H1 (cell line): ENCODE measurements around the gene AHRR. TPM values are rescaled to one million over a fixed set of nuclear protein-coding genes. Genes with fewer than 3 reads are reported as not detected.

Source experiments
- CTCF ChIA-PET: fragments of 300-600 bp; sonication (Branson Sonifier 250); formaldehyde crosslinking; loops from one replicate; lab custom pipeline; 2021; ENCODE audit not compliant: partially characterized antibody; lab: Charles Lee
- POLR2A ChIA-PET: fragments of 300-600 bp; sonication (Branson Sonifier 250); formaldehyde crosslinking; loops from one replicate; lab custom pipeline; 2021; ENCODE audit warnings: inconsistent platforms; ENCODE audit not compliant: partially characterized antibody; lab: Charles Lee
- DNase-seq, 2 experiments: peaks; one replicate each; pipeline versions ENCODE4 v3.0.0 to v3.0.0-alpha.2; 2010 to 2022; ENCODE audit warnings: low spot score in 2 of 2, low read depth in 1 of 2, mixed read lengths in 1 of 2
- FAIRE-seq: peaks from 2 replicates; lab custom pipeline; 2011; peaks lifted over from hg19 to GRCh38; lab: Jason Lieb, UNC
- H2AFZ ChIP-seq: 2 replicates; pipeline ENCODE4 v1.8.1; 2012; ENCODE audit warnings: low read length, inconsistent platforms
- H2AK5ac ChIP-seq: 2 replicates; pipeline ENCODE4 v1.6.1; 2013; ENCODE audit warnings: low read depth, low read length
- H2BK120ac ChIP-seq: replicated peaks from 2 replicates; pipeline ENCODE3; 2013; ENCODE audit warnings: low read depth, low read length, inconsistent platforms
- H2BK12ac ChIP-seq: 2 replicates; pipeline ENCODE4 v1.6.1; 2013; ENCODE audit warnings: low read depth, low read length
- H2BK15ac ChIP-seq: 2 replicates; pipeline ENCODE4 v1.6.1; 2013; ENCODE audit warnings: low read length
- H2BK20ac ChIP-seq: 2 replicates; pipeline ENCODE4 v1.6.1; 2013; ENCODE audit warnings: low read length
- H2BK5ac ChIP-seq: 2 replicates; pipeline ENCODE4 v1.6.1; 2013; ENCODE audit warnings: low read depth, low read length
- H3K14ac ChIP-seq: 2 replicates; pipeline ENCODE4 v1.6.1; 2013; ENCODE audit warnings: inconsistent platforms; ENCODE audit not compliant: insufficient read length
- H3K18ac ChIP-seq: 2 replicates; pipeline ENCODE4 v1.6.1; 2013; ENCODE audit warnings: low read length; ENCODE audit errors: extremely low read depth
- H3K23ac ChIP-seq: 2 replicates; pipeline ENCODE4 v1.6.1; 2013; ENCODE audit warnings: inconsistent platforms; ENCODE audit not compliant: insufficient read length
- H3K23me2 ChIP-seq: 2 replicates; pipeline ENCODE4 v1.6.1; 2013; ENCODE audit warnings: low read depth, low read length
- H3K27ac ChIP-seq: 2 replicates; pipeline ENCODE4 v1.6.1; 2011; ENCODE audit warnings: low read depth, low read length, inconsistent platforms
- H3K27me3 ChIP-seq, 4 experiments: replicated peaks in 1 of 4; 1 replicate in 1 of 4; 2 replicates in 3 of 4; pipeline versions ENCODE4 v1.6.1 to v1.8.1; 2011 to 2013; ENCODE audit warnings: low read length in 3 of 4, mild to moderate bottlenecking in 3 of 4, inconsistent platforms in 2 of 4, mixed read lengths in 2 of 4, moderate library complexity in 1 of 4; ENCODE audit not compliant: control insufficient read depth in 3 of 4, insufficient read depth in 3 of 4; ENCODE audit errors: extremely low read depth in 1 of 4
- H3K36me3 ChIP-seq, 4 experiments: 2 replicates each; pipeline versions ENCODE4 v1.6.1 to v1.8.1; 2011 to 2013; ENCODE audit warnings: mild to moderate bottlenecking in 4 of 4, low read length in 3 of 4, moderate library complexity in 2 of 4, control low read depth in 1 of 4, inconsistent platforms in 1 of 4; ENCODE audit not compliant: insufficient read depth in 4 of 4, control insufficient read depth in 2 of 4
- H3K4ac ChIP-seq: replicated peaks from 2 replicates; pipeline ENCODE3; 2013; ENCODE audit warnings: low read length, low read depth, mixed read lengths, inconsistent platforms; ENCODE audit not compliant: insufficient read length
- H3K4me1 ChIP-seq, 4 experiments: replicated peaks in 1 of 4; 1 replicate in 1 of 4; 2 replicates in 3 of 4; pipeline versions ENCODE4 v1.6.1 to v1.8.1; 2011 to 2013; ENCODE audit warnings: low read length in 3 of 4, inconsistent platforms in 2 of 4, mixed read lengths in 1 of 4; ENCODE audit not compliant: insufficient read depth in 4 of 4, control insufficient read depth in 3 of 4
- H3K4me2 ChIP-seq, 2 experiments: 2 replicates each; pipeline versions ENCODE4 v1.6.1 to v1.8.1; 2011 to 2013; ENCODE audit warnings: low read depth in 2 of 2, low read length in 2 of 2, control low read depth in 1 of 2, inconsistent platforms in 1 of 2, mild to moderate bottlenecking in 1 of 2; ENCODE audit not compliant: insufficient read depth in 1 of 2
- H3K4me3 ChIP-seq, 4 experiments: fragments of 200-600, 300-600 bp in 1 of 4; sonication (generic), shearing (Covaris generic), sonication (Bioruptor Twin) in 1 of 4; 2 replicates each; pipeline versions ENCODE4 v1.5.1 to v1.8.1; 2011 to 2016; ENCODE audit warnings: low read length in 4 of 4, low read depth in 3 of 4, control low read depth in 2 of 4, inconsistent platforms in 2 of 4, mild to moderate bottlenecking in 2 of 4, mixed read lengths in 1 of 4, moderate library complexity in 1 of 4; ENCODE audit not compliant: insufficient read depth in 2 of 4; ENCODE audit errors: extremely low read depth in 1 of 4
- H3K56ac ChIP-seq: replicated peaks from 2 replicates; pipeline ENCODE3; 2013; ENCODE audit warnings: low read depth, mild to moderate bottlenecking, mixed read lengths, low read length, inconsistent platforms; ENCODE audit not compliant: insufficient read length
- H3K79me1 ChIP-seq: 2 replicates; pipeline ENCODE4 v1.6.1; 2013; ENCODE audit warnings: low read depth, low read length, control low read depth
- H3K79me2 ChIP-seq, 2 experiments: 2 replicates each; pipeline versions ENCODE4 v1.6.1 to v1.8.1; 2012 to 2013; ENCODE audit warnings: low read length in 2 of 2, mild to moderate bottlenecking in 2 of 2, inconsistent platforms in 1 of 2; ENCODE audit not compliant: insufficient read depth in 2 of 2, control insufficient read depth in 1 of 2
- H3K9ac ChIP-seq, 4 experiments: replicated peaks in 1 of 4; 1 replicate in 1 of 4; 2 replicates in 3 of 4; pipeline versions ENCODE4 v1.6.1 to v1.8.1; 2011 to 2013; ENCODE audit warnings: low read depth in 3 of 4, low read length in 3 of 4, control low read depth in 2 of 4, mild to moderate bottlenecking in 2 of 4, moderate library complexity in 2 of 4, inconsistent platforms in 1 of 4; ENCODE audit errors: extremely low read depth in 1 of 4
- H3K9me3 ChIP-seq, 2 experiments: 2 replicates each; pipeline versions ENCODE4 v1.6.1 to v1.8.1; 2012 to 2013; ENCODE audit warnings: mild to moderate bottlenecking in 2 of 2, moderate library complexity in 2 of 2, control low read depth in 1 of 2, inconsistent platforms in 1 of 2, low read depth in 1 of 2, low read length in 1 of 2, mixed read lengths in 1 of 2; ENCODE audit not compliant: insufficient read depth in 2 of 2
- H4K20me1 ChIP-seq, 2 experiments: replicated peaks in 1 of 2; 2 replicates each; pipeline versions ENCODE3 to v1.8.1; 2011 to 2013; ENCODE audit warnings: inconsistent platforms in 2 of 2, low read length in 2 of 2, mild to moderate bottlenecking in 1 of 2; ENCODE audit not compliant: insufficient read depth in 2 of 2, control insufficient read depth in 1 of 2
- H4K5ac ChIP-seq: 2 replicates; pipeline ENCODE4 v1.6.1; 2013; ENCODE audit warnings: low read length, low read depth, mixed read lengths, inconsistent platforms; ENCODE audit not compliant: insufficient read length
- H4K8ac ChIP-seq: 2 replicates; pipeline ENCODE4 v1.8.0; 2013; ENCODE audit warnings: mild to moderate bottlenecking, moderate library complexity, low read length, inconsistent platforms; ENCODE audit not compliant: insufficient read depth; ENCODE audit errors: extremely low read depth
- H4K91ac ChIP-seq: replicated peaks from 2 replicates; pipeline ENCODE3; 2013; ENCODE audit warnings: low read length, mixed read lengths, inconsistent platforms; ENCODE audit not compliant: insufficient read length
- CHD2 ChIP-seq: IDR thresholded peaks from 2 replicates; pipeline ENCODE4 v1.6.1; 2012; ENCODE audit warnings: low read length, improper control_type of control experiment
- WGBS, 2 experiments: shearing (Covaris generic) in 1 of 2; methylation state at CpG; one replicate each; pipeline versions ENCODE4 v1.1.6 to v1.1.7; 2013 to 2015; ENCODE audit warnings: low lambda C conversion rate in 2 of 2, mixed read lengths in 2 of 2, inconsistent platforms in 1 of 2, low coverage in 1 of 2, missing lambda C conversion rate in 1 of 2; ENCODE audit not compliant: insufficient replicate concordance in 2 of 2, insufficient coverage in 1 of 2, insufficient read length in 1 of 2; ENCODE audit errors: extremely low coverage in 1 of 2, missing lambda C conversion rate in 1 of 2; 5-methylcytosine and 5-hydroxymethylcytosine counted together
- polyA plus RNA-seq, 7 experiments: library from polyadenylated mRNA; depleted of rRNA in 3 of 7; stranded (reverse) in 5 of 7; unstranded in 2 of 7; fragments of >200 nt in 5 of 7; fragments of 200-250 nt in 2 of 7; gene quantifications; 1 replicate in 5 of 7; 2 replicates in 1 of 7; 4 replicates in 1 of 7; pipeline versions ENCODE4 v1.2.1 to v1.2.3, GENCODE V29; 2011 to 2013; ENCODE audit warnings: missing spikeins in 2 of 7, mixed read lengths in 2 of 7
- total RNA-seq: library from RNA; stranded (reverse); fragmentation: NEBNext Ultra II Directional; extraction: Animal tissue kit (Norgen Biotek cat#: 25700); gene quantifications from 2 replicates; pipeline ENCODE4 v1.2.1, GENCODE V29; 2021
- TF ChIP-seq, protein P1 (sequence below): IDR thresholded peaks from 2 replicates; pipeline ENCODE4 v1.6.1; 2012; ENCODE audit warnings: inconsistent platforms

Gene AHRR
- total and polyA plus RNA-seq, 2 of the 8 experiments (the other 6 are each of a cell fraction or from before 2014, with no cell fraction given) = 0.41 to 0.80 TPM

DNA sequence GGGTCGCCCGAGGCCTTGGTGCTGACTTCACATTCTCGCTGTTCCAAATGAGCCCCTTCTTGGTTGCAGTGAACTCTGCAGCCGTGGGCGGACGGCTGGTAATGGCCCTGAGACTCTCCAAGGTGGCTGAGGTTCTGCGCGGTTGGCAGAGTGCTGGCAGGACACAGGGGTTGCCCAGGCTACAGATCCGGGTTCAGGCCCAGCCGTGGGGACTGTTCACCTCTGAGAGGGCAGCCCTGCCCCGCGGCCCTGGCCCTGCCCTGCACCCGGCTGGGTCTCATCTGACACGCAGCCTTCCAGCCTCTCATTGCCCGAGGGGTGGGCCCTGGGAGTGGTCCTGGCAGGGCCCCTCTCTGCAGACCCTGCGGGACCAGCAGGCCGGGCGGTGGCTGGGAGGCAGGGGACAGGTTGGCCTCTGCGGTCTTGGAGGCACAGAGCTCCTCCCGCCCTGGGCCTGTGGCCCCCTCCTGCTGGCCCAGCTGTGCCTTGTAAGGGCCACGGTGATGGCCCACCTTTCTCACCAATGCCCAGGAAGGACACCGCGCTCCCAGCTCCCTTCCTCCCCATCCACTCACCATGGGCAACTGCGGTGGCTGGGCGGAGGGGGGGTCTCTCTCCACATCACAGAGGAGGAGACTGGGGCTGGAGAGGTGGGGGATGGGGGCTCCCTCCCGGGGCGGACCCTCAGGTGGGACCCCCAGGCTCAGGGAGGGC lies 51.6 kb downstream of the AHRR start:
- POLR2A ChIA-PET = interaction anchor here (0.6 to 0.7 kb wide), 2 partner anchors 19 to 41 kb away, joined by 3 read pairs; no protein-coding TSS in a partner anchor
- H3K4ac ChIP-seq = no peak overlapping the region
- WGBS, 2 experiments = 81% methylated on average over 19 of the region's 27 CpGs; no CpG with 5 or more reads in 1 of the 2 experiments
- TF ChIP-seq CHD2 = no peak
- TF ChIP-seq, protein P1, sequence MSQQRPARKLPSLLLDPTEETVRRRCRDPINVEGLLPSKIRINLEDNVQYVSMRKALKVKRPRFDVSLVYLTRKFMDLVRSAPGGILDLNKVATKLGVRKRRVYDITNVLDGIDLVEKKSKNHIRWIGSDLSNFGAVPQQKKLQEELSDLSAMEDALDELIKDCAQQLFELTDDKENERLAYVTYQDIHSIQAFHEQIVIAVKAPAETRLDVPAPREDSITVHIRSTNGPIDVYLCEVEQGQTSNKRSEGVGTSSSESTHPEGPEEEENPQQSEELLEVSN = 0 out of 2 replicates have a peak, but pooled peaks have one; percentile 1
- TF ChIP-seq, all 59 proteins: peak for 1
- no peak overlapping the region for H3K9ac ChIP-seq
- no peak overlapping the region for H3K56ac ChIP-seq
- no peak overlapping the region for H3K23ac ChIP-seq
- H4K20me1 ChIP-seq = no peaks in the 10 kb centered on the region
- peak overlapping the region; percentile 81; the same call in 1 of the 2 replicates for H2BK15ac ChIP-seq
- peak overlapping the region in 3 of 4 experiments; percentile 1 to 57 (median 3); a peak in 6 of 8 replicates for H3K4me3 ChIP-seq
- H3K14ac ChIP-seq = no peak overlapping the region
- H4K8ac ChIP-seq = no peak overlapping the region
- H3K27me3 ChIP-seq = peaks cover 0 to 20% (median 14%) of the 10 kb centered on the region in 4 experiments; a peak in 5 of 7 replicates
- peaks cover 3% of the 10 kb centered on the region; the same call in 1 of the 2 replicates for H3K23me2 ChIP-seq
- H2BK20ac ChIP-seq = no peak overlapping the region
- no peaks in the 10 kb centered on the region for H3K36me3 ChIP-seq
- H4K91ac ChIP-seq = peak overlapping the region; percentile 82
- CTCF ChIA-PET = interaction anchor here (0.6 to 1.8 kb wide), 3 partner anchors 13 to 244 kb away, joined by 3 to 5 read pairs (median 4); no protein-coding TSS in a partner anchor
- no peaks in the 10 kb centered on the region for H3K79me1 ChIP-seq
- peak overlapping the region; percentile 85; the same call in 1 of the 2 replicates for H2AFZ ChIP-seq
- no peak overlapping the region for H2AK5ac ChIP-seq
- no peaks in the 10 kb centered on the region for H3K79me2 ChIP-seq
- DNase-seq (peak in 1 of 2 experiments; percentile 60), FAIRE-seq (no peak)
- H4K5ac ChIP-seq = no peak overlapping the region
- no peak overlapping the region for H2BK12ac ChIP-seq
- H2BK120ac ChIP-seq = no peak overlapping the region
- H3K4me2 ChIP-seq = peak overlapping the region; percentile 4 to 72; a peak in 3 of 4 replicates
- no peak overlapping the region; the same call in 1 of the 2 replicates for H3K18ac ChIP-seq
- H2BK5ac ChIP-seq = no peak overlapping the region
- H3K9me3 ChIP-seq = no peaks in the 10 kb centered on the region
- H3K27ac ChIP-seq = no peak overlapping the region
- H3K4me1 ChIP-seq = peaks cover 0 to 14% (median 5%) of the 10 kb centered on the region in 4 experiments; a peak in 5 of 7 replicates
